WI38 (cell line): ENCODE data around the gene SWT1.
"Not testable (repeated sequence)": the region's sequence is repeated elsewhere in the genome, so short reads cannot be mapped to it uniquely, and the experiment has no call there.

Experiments
- H3K4me3 ChIP-seq: 2 replicates; pipeline ENCODE4 v1.5.1; 2011; ENCODE audit warnings: low read depth, mild to moderate bottlenecking, control low read depth, low read length
- CTCF ChIP-seq: IDR thresholded peaks from 2 replicates; pipeline ENCODE4 v1.5.1; 2012; ENCODE audit warnings: low read depth, mild to moderate bottlenecking, control low read depth, low read length

Gene SWT1

DNA sequence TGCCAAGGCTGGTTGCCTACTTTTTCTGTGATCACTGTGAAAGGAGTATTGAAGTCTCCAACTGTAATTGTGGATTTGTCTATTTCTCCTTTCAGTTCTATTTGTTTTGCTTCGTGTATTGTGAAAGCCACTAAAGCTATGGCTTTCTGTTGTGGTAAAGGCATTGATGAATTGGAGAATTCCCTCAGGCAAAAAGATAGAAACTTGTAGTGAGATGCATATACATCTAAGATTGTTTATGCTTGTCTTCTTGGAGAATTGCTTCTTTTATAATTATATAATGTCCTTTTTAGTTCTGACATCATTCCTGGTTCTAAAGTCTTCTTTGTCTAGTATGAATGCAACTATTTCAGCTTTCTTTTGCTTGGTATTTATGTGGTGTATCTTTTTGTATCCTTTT lies 36.8 kb downstream of the SWT1 start:
- H3K4me3 ChIP-seq = no peak overlapping the region
- no peak for TF ChIP-seq CTCF

GRCh38 chr1:185198712-185199111 lies 41.7 kb downstream of the SWT1 start:
- H3K4me3 ChIP-seq = not testable (repeated sequence)

GRCh38 chr1:185200889-185201288 lies 43.9 kb downstream of the SWT1 start:
- H3K4me3 ChIP-seq = no peak overlapping the region
- TF ChIP-seq CTCF = no peak

GRCh38 chr1:185207170-185207569 lies 50.2 kb downstream of the SWT1 start:
- no peak for TF ChIP-seq CTCF

DNA sequence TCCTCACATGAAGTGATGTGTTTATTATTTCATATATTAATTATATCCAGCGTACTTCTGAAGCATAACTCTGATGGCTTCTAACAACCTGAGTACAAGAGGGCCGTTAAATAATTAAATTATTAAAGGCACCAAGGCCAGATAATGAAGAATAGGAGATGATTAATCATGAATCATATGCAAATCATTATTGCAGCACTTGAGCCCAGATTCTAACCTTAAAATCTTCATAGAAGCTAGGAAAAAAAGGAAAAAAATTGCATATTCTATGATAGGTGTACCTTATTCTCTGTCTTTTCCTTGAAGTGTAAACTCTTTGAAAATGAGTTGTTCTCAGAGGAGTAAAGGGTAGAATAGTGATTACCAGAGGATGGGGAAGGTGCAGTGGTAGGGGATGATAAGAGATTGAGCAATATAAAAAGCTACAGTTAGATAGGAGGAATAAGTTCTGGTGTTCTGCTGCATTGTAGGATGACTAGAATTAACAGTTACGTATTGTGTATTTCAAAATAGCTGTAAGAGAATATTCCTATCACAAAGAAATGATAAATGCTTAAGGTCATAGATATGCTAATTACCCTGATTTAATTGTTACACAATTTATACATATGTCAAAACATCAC lies 51.1 kb downstream of the SWT1 start:
- TF ChIP-seq CTCF = no peak
- H3K4me3 ChIP-seq = no peak overlapping the region

More at GRCh38 chr1:185207170-185207569, 50.2 kb downstream of the SWT1 start:
- no peak overlapping the region for H3K4me3 ChIP-seq

- no peak for TF ChIP-seq CTCF
- no peak overlapping the region for H3K4me3 ChIP-seq
Observed at GRCh38 chr1:185208626-185209180, 51.7 kb downstream of the SWT1 start.

DNA sequence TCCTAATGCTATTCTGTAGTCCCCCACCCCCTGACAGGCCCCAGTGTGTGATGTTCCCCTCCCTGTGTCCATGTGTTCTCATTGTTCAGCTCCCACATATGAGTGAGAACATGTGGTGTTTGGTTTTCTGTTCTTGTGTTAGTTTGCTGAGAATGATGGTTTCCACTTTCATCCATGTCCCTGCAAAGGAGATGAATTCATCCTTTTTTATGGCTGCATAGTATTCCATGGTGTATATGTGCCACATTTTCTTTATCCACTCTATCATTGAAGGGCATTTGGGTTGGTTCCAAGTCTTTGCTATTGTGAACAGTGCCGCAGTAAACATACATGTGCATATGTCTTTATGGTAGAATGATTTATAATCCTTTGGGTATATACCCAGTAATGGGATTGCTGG lies 52.4 kb downstream of the SWT1 start:
- H3K4me3 ChIP-seq = not testable (repeated sequence)

DNA sequence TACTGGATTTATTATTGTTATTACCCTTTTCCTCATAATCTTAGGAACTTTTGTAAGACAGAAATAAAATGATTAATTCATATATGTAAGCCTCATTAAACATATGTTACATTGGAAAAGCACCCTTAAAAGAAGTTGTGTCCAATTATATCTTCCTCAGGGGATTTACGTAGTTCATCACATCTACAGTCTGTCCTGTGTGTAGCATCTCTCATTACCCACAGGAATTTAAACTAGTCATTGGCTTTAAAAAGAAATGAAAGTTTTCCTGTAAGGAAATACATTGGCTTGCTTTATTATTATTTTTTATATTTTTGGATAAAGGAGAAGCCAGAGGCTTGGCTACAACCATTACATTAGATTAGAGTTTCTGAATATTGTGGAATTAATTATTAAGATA lies 56.1 kb downstream of the SWT1 start:
- TF ChIP-seq CTCF = no peak
- no peak overlapping the region for H3K4me3 ChIP-seq
